ENCODE measurements around the gene RAP1GDS1.

DNA sequence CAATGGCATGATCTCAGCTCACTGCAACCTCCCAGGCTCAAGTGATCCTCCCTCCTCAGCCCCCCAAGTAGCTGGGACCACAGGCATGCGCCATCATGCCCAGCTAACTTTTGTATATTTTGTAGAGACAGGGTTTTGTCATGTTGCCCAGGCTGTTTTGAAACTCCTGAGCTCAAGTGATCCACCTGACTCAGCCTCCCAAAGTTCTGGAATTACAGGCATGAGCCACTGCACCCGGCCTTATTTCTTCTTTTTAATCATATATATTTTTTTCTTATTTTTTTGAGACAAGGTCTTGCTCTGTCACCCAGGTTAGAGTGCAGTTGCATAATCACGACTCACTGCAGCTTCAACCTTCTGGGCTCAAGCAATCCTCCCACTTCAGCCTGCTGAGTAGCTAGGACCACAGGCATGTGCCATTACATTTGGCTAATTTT lies 213.2 kb downstream of the RAP1GDS1 start:
- TF ChIP-seq, protein P1, sequence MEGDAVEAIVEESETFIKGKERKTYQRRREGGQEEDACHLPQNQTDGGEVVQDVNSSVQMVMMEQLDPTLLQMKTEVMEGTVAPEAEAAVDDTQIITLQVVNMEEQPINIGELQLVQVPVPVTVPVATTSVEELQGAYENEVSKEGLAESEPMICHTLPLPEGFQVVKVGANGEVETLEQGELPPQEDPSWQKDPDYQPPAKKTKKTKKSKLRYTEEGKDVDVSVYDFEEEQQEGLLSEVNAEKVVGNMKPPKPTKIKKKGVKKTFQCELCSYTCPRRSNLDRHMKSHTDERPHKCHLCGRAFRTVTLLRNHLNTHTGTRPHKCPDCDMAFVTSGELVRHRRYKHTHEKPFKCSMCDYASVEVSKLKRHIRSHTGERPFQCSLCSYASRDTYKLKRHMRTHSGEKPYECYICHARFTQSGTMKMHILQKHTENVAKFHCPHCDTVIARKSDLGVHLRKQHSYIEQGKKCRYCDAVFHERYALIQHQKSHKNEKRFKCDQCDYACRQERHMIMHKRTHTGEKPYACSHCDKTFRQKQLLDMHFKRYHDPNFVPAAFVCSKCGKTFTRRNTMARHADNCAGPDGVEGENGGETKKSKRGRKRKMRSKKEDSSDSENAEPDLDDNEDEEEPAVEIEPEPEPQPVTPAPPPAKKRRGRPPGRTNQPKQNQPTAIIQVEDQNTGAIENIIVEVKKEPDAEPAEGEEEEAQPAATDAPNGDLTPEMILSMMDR (conservative IDR thresholded peaks at IDR 0.05; ENCODE audit: low read depth, low read length) = no peak
- TF ChIP-seq EZH2 (IDR thresholded peaks at IDR 0.05; ENCODE audit: low read length, unreplicated experiment) (no peak), EZH2phosphoT487 (IDR thresholded peaks at IDR 0.05; ENCODE audit: borderline replicate concordance, low read length) (no peak)
